HL-60 (cell line): ENCODE measurements around the gene HTRA1.

Experiments used
- DNase-seq, 2 experiments: peaks; one replicate each; pipeline ENCODE4 v3.0.0-alpha.2; 2010 to 2020; ENCODE audit warnings: low read depth in 1 of 2, low spot score in 1 of 2
- H3K27ac ChIP-seq: fragments of 250-450 bp; sonication (Bioruptor Pico); replicated peaks from 2 replicates; pipeline ENCODE4 v1.5.1; 2020; ENCODE audit warnings: mild to moderate bottlenecking, moderate library complexity
- H3K27me3 ChIP-seq: fragments of 250-450 bp; sonication (Bioruptor Pico); 2 replicates; pipeline ENCODE4 v1.5.1; 2021; ENCODE audit warnings: mild to moderate bottlenecking, moderate library complexity; ENCODE audit not compliant: insufficient read depth, poor library complexity, severe bottlenecking
- H3K4me3 ChIP-seq: replicated peaks from 2 replicates; pipeline ENCODE4 v1.5.1; 2011; ENCODE audit warnings: mild to moderate bottlenecking, control low read depth, low read length; ENCODE audit not compliant: insufficient read depth
- GABPA ChIP-seq: IDR thresholded peaks from 2 replicates; pipeline ENCODE4 v1.6.1; 2012; ENCODE audit warnings: low read depth
- POLR2AphosphoS5 ChIP-seq: IDR thresholded peaks from 2 replicates; pipeline ENCODE4 v1.6.1; 2012; ENCODE audit warnings: low read depth
- SPI1 ChIP-seq: IDR thresholded peaks from 2 replicates; pipeline ENCODE4 v1.6.1; 2012; ENCODE audit warnings: low read depth, mild to moderate bottlenecking, borderline replicate concordance
- TF ChIP-seq, protein P1 (sequence below): IDR thresholded peaks from 2 replicates; pipeline ENCODE4 v1.6.1; 2012; ENCODE audit warnings: low read depth; ENCODE audit not compliant: insufficient replicate concordance
- TF ChIP-seq, protein P2 (sequence below): IDR thresholded peaks from one replicate; pipeline ENCODE4 v1.5.1; 2011; ENCODE audit warnings: low read length, control low read depth, inconsistent platforms; ENCODE audit not compliant: insufficient read depth

Gene HTRA1

DNA sequence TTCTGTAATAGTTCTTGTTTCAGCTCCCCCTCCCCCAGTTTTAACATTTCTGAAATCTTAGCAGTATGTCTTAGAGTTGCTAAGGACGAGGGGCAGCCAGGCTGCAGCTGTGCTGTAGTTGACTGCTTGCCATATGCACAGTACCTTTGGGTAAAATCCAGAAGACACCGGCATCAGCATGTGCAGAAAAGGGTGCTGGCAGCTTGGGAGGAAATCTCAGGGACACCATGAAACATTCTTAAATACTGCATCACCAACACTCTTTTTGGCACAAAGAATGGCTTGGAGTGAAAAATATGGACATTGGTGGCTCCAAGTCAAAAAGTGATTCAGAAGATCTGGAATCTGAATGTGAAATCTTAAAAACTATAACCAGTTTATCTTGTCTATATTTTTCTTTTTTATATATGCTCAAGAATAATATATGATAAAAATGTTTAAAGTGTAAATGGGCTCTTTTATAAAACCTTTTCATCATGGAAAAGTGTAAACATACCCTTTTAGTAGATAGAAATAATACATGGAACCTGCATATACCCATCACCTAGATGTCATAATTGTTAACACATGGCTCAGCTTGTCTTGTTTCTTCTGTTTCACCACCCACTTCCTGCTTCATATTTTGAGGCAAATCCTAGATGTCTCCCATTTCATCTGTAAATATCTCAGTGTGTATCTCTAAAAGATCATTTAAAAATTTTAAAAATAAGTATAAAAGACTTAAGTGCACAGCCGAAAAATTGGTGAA, 41.3 kb upstream of the HTRA1 start:
- Histone ChIP-seq H3K4me3 (no peak overlapping the region), H3K27ac (no peak overlapping the region), H3K27me3 (no peaks in the 10 kb centered on the region)
- DNase-seq = no peak
- no peak for TF ChIP-seq GABPA
- TF ChIP-seq, protein P1, sequence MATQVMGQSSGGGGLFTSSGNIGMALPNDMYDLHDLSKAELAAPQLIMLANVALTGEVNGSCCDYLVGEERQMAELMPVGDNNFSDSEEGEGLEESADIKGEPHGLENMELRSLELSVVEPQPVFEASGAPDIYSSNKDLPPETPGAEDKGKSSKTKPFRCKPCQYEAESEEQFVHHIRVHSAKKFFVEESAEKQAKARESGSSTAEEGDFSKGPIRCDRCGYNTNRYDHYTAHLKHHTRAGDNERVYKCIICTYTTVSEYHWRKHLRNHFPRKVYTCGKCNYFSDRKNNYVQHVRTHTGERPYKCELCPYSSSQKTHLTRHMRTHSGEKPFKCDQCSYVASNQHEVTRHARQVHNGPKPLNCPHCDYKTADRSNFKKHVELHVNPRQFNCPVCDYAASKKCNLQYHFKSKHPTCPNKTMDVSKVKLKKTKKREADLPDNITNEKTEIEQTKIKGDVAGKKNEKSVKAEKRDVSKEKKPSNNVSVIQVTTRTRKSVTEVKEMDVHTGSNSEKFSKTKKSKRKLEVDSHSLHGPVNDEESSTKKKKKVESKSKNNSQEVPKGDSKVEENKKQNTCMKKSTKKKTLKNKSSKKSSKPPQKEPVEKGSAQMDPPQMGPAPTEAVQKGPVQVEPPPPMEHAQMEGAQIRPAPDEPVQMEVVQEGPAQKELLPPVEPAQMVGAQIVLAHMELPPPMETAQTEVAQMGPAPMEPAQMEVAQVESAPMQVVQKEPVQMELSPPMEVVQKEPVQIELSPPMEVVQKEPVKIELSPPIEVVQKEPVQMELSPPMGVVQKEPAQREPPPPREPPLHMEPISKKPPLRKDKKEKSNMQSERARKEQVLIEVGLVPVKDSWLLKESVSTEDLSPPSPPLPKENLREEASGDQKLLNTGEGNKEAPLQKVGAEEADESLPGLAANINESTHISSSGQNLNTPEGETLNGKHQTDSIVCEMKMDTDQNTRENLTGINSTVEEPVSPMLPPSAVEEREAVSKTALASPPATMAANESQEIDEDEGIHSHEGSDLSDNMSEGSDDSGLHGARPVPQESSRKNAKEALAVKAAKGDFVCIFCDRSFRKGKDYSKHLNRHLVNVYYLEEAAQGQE = no peak
- TF ChIP-seq POLR2AphosphoS5 = no peak

DNA sequence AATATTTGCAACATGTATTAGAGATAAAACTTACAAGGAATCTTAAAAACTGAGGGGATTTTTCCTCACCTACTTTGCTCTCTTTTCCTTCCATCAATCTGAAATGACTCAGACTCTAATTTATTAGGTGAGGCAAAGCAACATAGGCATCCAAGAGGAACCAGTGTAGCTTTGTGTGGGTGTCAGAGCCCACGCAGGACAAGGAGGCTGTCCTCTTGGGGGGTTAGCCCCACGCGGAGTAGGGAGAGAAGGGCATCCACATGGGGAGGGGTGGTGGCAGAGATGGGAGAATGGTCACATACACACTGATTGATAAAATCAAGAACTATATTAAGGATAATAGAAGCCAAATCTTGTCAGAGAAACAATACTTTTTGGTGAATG, 40.7 kb upstream of the HTRA1 start:
- no peak overlapping the region for H3K27ac ChIP-seq

DNA sequence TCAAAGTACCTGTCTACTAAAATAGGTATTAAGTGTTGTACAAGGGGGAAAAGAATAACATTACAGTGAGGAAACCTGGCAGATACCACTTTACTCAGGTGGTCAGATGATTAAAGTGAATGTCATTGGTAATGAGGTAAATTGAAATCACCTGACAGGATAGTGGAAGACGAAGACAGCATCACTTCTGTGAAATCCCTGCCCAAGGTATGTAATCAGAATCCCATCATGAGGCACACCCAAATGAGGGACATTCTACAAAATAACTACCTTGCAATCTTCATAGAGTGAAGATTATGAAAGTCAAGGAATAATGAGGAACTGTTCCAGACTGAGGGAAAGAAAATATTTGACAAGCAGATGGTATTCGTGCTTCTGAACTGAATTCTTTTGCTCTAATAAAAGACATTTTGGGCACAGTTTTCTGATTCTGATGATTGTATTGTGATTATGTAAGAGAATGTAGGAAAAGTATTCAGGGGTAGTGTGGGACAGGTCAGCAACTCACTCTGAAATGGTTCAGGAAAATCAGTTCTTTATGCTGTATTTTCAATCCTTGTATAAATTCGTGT, 40.2 kb upstream of the HTRA1 start:
- TF ChIP-seq GABPA (no peak), SPI1 (no peak), POLR2AphosphoS5 (no peak)
- TF ChIP-seq, protein P2, sequence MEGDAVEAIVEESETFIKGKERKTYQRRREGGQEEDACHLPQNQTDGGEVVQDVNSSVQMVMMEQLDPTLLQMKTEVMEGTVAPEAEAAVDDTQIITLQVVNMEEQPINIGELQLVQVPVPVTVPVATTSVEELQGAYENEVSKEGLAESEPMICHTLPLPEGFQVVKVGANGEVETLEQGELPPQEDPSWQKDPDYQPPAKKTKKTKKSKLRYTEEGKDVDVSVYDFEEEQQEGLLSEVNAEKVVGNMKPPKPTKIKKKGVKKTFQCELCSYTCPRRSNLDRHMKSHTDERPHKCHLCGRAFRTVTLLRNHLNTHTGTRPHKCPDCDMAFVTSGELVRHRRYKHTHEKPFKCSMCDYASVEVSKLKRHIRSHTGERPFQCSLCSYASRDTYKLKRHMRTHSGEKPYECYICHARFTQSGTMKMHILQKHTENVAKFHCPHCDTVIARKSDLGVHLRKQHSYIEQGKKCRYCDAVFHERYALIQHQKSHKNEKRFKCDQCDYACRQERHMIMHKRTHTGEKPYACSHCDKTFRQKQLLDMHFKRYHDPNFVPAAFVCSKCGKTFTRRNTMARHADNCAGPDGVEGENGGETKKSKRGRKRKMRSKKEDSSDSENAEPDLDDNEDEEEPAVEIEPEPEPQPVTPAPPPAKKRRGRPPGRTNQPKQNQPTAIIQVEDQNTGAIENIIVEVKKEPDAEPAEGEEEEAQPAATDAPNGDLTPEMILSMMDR = no peak
- TF ChIP-seq, protein P1 = no peak
- Histone ChIP-seq H3K27ac (no peak overlapping the region), H3K4me3 (no peak overlapping the region), H3K27me3 (no peaks in the 10 kb centered on the region)
- DNase-seq = no peak

More for the DNA sequence above, 40.7 kb upstream of the HTRA1 start:
- TF ChIP-seq SPI1 (no peak), POLR2AphosphoS5 (no peak), GABPA (no peak)
- TF ChIP-seq, protein P2 = no peak
- TF ChIP-seq, protein P1 = no peak
- Histone ChIP-seq H3K4me3 (no peak overlapping the region), H3K27me3 (no peaks in the 10 kb centered on the region)
- DNase-seq = no peak
